Hippocampal formation (tissue), 2 donors: ENCODE data around the gene LSM6.

ENCODE experiments used
- DNase-seq, 2 donors: peaks; one replicate each; lab custom pipeline; 2025; lab: John Stamatoyannopoulos, UW

LSM6 gene

GRCh38 chr4:146186041-146186440, 10.5 kb downstream of the LSM6 start:
- no peak for DNase-seq

- DNase-seq: no peak
These were observed 11.1 kb downstream of the LSM6 start for GRCh38 chr4:146186596-146186995.

DNA sequence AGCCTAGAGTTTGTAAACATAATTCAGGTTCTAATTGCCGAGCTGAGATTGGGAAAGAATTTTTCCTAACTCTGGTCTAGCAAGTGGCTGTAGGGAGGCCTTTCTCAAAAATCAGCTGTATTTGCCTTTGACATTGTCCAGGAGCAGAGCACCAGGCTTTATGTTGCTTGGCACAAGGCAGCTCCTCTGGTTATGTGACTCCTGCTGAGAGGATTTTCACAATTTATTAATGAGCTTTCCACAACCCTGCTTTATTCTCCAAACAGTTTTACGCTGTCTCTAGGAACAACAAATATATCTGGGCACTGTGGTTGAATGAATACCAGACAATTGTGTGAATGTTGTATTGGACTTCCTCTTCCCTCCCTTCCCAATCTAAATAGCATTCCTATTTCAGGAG, 14.9 kb downstream of the LSM6 start:
- no peak for DNase-seq

- no peak for DNase-seq
These were observed 16.4 kb downstream of the LSM6 start for GRCh38 chr4:146191766-146192458.

DNA sequence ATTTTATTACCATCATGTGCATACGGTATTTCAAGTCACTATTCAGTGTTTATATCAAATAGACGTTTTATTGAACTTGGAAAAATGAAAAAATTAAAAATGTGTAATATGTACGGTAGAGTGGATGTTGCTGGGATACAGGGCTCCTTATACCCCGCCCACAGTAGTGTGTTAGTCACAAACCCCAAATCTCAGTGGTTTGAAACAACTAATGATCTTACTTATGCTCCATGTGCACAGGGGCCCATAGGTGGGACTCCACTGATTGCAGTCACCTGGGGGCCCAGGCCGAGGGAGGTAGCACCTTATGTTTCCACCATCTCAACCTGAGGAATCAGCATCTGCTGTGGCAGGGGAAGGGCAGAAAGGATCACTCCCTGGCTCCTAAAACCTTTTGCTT, 18.1 kb downstream of the LSM6 start:
- DNase-seq: no peak

DNA sequence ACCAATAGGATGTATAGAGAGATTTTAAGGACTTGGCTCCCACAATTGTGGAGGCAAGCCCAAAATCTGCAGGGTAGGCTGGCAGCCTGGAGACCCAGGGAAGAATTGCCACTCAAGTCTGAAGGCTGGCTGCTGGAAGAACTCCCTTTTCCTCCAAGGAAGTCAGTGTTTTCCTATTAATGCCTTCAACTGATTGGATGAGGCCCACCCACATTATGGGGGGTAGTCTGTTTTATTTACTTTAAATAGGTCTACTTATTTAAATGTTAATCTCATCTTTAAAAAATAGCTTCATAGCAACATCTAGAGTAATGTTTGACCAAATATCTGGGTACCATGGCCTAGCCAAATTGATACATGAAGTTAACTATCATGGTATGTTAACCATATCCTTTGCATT, 18.7 kb downstream of the LSM6 start:
- DNase-seq: no peak

- DNase-seq: no peak
These were observed 27.1 kb downstream of the LSM6 start for GRCh38 chr4:146202665-146203064.

- DNase-seq: no peak
These were observed 31.9 kb downstream of the LSM6 start for GRCh38 chr4:146207410-146207809.

DNA sequence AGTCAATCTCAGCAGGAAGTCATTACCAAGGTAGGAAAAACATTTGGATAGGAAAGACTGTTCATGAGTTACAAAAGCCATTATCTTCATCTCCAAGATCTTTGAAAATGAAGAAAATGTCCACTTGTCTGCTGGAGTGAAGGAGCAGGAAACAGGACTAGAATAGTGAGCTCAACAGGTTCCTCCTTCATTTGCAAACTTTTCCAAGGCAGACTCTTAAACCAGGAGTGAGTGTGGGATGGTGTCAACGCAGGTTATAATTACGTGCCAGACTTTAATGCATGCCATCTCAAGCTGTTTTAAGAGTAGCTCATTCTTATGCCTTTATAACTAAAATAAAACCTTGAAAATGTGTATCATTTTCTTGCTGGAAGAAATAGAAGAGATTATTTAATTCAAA, 35.4 kb downstream of the LSM6 start:
- no peak for DNase-seq

- no peak for DNase-seq
These were observed 35.9 kb downstream of the LSM6 start for GRCh38 chr4:146211440-146211839.

- DNase-seq: no peak
These were observed 37.3 kb downstream of the LSM6 start for GRCh38 chr4:146212781-146213180.

DNA sequence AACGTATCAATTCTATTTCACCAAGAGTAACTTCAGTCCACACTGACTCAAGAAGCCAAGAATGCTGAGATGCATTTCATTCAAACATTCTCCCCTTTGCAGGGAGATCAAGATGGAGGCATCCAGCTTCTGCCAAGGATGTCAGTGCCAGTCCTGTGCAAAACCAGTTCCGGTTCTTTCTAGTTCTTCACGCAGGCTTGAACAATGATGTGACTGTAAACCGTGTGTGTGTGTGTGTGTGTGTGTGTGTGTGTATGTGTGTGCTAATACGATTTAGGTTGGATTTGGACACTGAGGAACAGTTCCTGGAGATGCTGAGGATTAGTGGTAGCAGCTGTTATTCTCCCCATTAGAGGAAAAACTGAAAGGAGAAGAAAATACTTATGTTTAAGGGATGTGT, 38.7 kb downstream of the LSM6 start, which contains the start of gene REELD1:
Gene REELD1 (plus strand): TSS at position 301 of the 400 bp plus-strand sequence. CDS start 2,415 bp downstream, outside the sequence.
- no peak for DNase-seq

- DNase-seq: no peak
These were observed 46.8 kb downstream of the LSM6 start for GRCh38 chr4:146222313-146222712.

DNA sequence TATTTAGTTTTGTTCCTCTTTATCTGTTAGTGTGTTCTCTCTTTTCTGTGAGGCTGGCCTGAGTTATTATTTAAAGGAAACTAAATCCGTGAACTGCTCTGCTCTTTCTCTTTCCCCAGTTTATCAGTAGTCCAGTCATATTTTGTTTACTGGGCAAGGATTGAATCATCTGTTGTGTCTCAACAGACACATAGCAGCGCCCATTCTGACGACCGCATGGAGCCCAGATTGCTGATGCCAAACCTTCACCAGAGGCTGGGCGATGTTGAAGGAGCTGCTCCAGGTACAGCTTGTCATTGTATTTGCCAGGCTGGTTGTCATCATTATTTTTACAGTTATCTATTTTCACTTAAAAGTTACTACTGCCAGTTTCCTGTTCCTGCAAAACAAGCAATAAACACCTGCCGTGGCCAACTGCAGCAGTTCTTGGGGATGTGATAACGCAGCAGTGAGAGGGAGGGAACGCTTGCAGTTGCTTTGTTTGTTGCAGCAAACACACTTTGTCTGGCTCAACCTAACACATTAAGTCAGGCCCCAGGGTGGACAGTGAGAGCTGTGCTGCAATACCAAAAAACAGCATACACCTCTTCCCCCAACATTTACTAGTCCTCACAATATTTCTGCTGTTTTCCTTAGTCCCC, 48.9 kb downstream of the LSM6 start:
- no peak for DNase-seq

DNA sequence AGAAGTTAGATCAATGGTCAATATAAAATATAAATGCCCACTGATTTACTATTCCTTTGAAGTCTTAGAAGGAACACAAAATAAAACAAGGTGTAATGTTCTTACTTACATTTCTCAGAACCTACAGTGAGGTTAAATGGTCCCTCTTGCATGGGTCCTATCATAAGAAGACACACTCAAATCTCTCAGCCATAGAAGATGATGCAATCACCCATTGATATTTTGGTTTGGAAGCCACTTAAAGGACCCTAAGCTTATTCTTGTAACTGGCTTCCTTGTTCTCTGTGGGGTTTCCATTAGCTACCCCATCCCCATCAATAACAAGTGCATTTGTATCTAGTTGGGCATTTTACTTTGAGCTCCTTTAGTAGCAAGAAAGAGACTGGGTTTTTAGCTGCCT, 53.9 kb downstream of the LSM6 start:
- DNase-seq: no peak

- DNase-seq: no peak
These were observed 56.7 kb downstream of the LSM6 start for GRCh38 chr4:146232131-146232722.

DNA sequence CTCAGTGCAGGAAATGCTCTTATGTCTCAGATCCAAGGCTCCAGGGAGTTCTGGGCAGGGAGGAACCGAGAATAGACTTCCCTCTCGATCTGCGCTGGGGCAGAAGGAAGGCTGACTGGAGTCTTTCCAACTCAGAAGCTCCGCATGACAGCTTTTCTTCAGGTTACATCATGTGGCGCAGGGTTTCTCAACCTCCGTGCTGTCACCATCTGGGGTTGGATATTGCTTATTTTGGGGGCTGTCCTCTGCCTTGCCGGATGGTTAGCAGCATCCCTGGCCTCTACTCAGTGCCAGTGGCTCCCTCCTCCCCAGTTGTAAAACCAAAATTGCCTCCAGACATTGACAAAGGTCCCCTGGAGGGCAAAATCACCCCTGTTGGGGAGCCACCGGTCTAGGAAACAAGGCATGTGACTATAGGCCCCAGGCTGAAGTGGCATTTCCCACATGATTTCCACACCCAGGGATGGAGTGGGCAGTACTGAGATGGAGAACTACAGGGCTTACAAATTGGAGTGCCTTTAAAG, 60.2 kb downstream of the LSM6 start:
- DNase-seq: no peak

DNA sequence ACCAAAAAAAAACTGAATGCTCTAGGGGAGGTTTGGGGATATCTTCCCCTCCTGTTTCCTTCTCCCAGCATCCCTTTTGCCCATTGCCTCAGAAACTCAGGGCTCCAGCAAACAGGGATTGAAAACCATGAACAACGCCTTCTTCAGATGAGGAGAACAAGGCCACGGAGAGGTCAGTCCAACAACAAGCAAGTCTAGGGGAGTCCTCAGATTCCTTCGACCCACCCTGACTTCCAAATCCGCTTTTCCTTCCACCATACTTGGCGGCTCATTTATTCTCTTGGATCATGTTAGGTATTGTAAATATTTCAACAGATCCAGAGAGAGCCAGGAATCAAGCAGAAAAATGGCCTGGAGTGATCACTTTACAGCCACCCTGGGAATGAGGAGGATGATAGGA, 60.7 kb downstream of the LSM6 start:
- DNase-seq: no peak

DNA sequence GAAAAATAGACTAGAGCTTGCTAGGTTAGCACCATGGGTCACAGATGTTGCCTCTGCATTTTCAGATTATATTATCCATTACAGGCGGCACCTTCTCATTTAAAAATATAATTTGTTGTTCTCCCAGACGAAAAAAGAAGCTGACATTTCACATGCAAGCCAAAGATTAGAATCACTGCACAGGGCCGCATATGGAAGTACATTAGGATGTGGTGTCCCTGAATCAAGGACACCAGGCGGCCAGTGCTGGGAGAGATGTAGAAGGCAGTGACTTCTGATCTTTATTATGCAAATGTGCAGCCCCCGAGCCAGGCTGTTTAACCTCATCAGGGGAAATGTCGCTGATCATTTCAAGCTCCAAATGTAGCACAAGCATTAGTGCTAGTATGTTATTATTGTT, 61.6 kb downstream of the LSM6 start:
- no peak for DNase-seq

DNA sequence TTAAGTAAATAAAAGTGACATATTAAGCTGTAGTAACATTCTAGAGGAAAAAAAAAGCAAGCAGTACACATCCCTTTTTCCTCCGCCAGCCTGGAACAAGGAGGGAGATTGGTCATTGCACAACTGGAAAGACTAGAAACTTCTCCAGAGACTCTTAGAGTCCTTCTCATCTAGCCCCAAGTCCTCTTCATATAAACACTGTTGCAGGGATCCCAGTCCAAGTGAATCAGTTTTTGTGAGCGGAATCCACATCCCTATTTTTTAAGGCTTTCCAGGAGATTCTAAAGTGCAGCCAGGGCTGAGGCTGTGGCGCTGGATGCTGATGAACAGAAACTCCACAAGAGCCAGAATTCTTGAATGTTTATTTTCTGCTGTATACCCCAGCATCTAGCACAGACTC, 62.6 kb downstream of the LSM6 start:
- DNase-seq: no peak
